ENCODE data around the gene SPATA31C1.
"Not testable (repeated sequence)": the region's sequence is repeated elsewhere in the genome, so short reads cannot be mapped to it uniquely, and the experiment has no call there.

Gene SPATA31C1

GRCh38 chr9:87917662-87918061 is at the start of gene SPATA31C1:
SPATA31C1 (plus strand) TSS chr9:87917962.
- DNase-seq (ENCODE audit: low read depth in 1 of 2, low spot score in 1 of 2), result not testable (repeated sequence)

- no peak for DNase-seq (ENCODE audit: low read depth in 1 of 2, low spot score in 1 of 2)
These were observed 49.6 kb upstream of the SPATA31C1 start for GRCh38 chr9:87868175-87868574.

- no peak for DNase-seq (ENCODE audit: low read depth in 1 of 2, low spot score in 1 of 2)
These were observed 49.1 kb upstream of the SPATA31C1 start for GRCh38 chr9:87868635-87869034.

GRCh38 chr9:87869082-87869481 is 48.7 kb upstream of the SPATA31C1 start:
- no peak for DNase-seq (ENCODE audit: low read depth in 1 of 2, low spot score in 1 of 2)

- no peak for DNase-seq (ENCODE audit: low read depth in 1 of 2, low spot score in 1 of 2)
These were observed 46.2 kb upstream of the SPATA31C1 start for GRCh38 chr9:87871425-87872078.

- DNase-seq (ENCODE audit: low read depth in 1 of 2, low spot score in 1 of 2), result no peak
These were observed 45.6 kb upstream of the SPATA31C1 start for GRCh38 chr9:87872079-87872624.

GRCh38 chr9:87873607-87874303 is 44.0 kb upstream of the SPATA31C1 start:
- DNase-seq (ENCODE audit: low read depth in 1 of 2, low spot score in 1 of 2), result no peak

- no peak for DNase-seq (ENCODE audit: low read depth in 1 of 2, low spot score in 1 of 2)
These were observed 43.5 kb upstream of the SPATA31C1 start for GRCh38 chr9:87874304-87874623.

- no peak for DNase-seq (ENCODE audit: low read depth in 1 of 2, low spot score in 1 of 2)
These were observed 42.7 kb upstream of the SPATA31C1 start for GRCh38 chr9:87875060-87875459.

- no peak for DNase-seq (ENCODE audit: low read depth in 1 of 2, low spot score in 1 of 2)
These were observed 41.8 kb upstream of the SPATA31C1 start for GRCh38 chr9:87875831-87876545.

- DNase-seq (ENCODE audit: low read depth in 1 of 2, low spot score in 1 of 2), result no peak
These were observed 41.1 kb upstream of the SPATA31C1 start for GRCh38 chr9:87876708-87877107.

GRCh38 chr9:87878989-87879511 is 38.7 kb upstream of the SPATA31C1 start:
- DNase-seq (ENCODE audit: low read depth in 1 of 2, low spot score in 1 of 2), result no peak

- no peak for DNase-seq (ENCODE audit: low read depth in 1 of 2, low spot score in 1 of 2)
These were observed 37.6 kb upstream of the SPATA31C1 start for GRCh38 chr9:87880116-87880515.

- DNase-seq (ENCODE audit: low read depth in 1 of 2, low spot score in 1 of 2), result no peak
These were observed 37.1 kb upstream of the SPATA31C1 start for GRCh38 chr9:87880683-87881082.

GRCh38 chr9:87882627-87883026 is 35.1 kb upstream of the SPATA31C1 start, which contains the start of gene SPATA31E1:
SPATA31E1 (plus strand) TSS chr9:87882877; CDS start chr9:87882892, 15 bp downstream.
- no peak for DNase-seq (ENCODE audit: low read depth in 1 of 2, low spot score in 1 of 2)

GRCh38 chr9:87883274-87883673 is 34.5 kb upstream of the SPATA31C1 start:
- DNase-seq (ENCODE audit: low read depth in 1 of 2, low spot score in 1 of 2), result no peak

GRCh38 chr9:87883990-87884389 is 33.8 kb upstream of the SPATA31C1 start:
- no peak for DNase-seq (ENCODE audit: low read depth in 1 of 2, low spot score in 1 of 2)

- no peak for DNase-seq (ENCODE audit: low read depth in 1 of 2, low spot score in 1 of 2)
These were observed 32.9 kb upstream of the SPATA31C1 start for GRCh38 chr9:87884578-87885459.

GRCh38 chr9:87885484-87886189 is 32.1 kb upstream of the SPATA31C1 start:
- no peak for DNase-seq (ENCODE audit: low read depth in 1 of 2, low spot score in 1 of 2)

All from activated T-helper 1 cell treated with anti-CD3 and anti-CD28 coated beads, Interleukin-2, amount 50 U/mL, for 16 hours (primary cell).